HCT116 (cell line): ENCODE data around the gene CEACAM5. TPM values are rescaled to one million over a fixed set of nuclear protein-coding genes. Genes with fewer than 3 reads are reported as not detected.

Source experiments
- ATAC-seq: fragments of 200-7000 bp; cut with Tn5 transposase; 2 replicates; pipeline ENCODE4 v1.9.1; 2020; ENCODE audit warnings: mild to moderate bottlenecking, moderate library complexity
- BruUV-seq: library from RNA; stranded (reverse); fragments of 400-500 nt; replicated peaks from 2 replicates; lab custom pipeline; 2021; lab: Mats Ljungman, UMichigan
- CTCF ChIA-PET: fragments of 300-600 bp; sonication (Branson Sonifier 250); formaldehyde crosslinking; loops from one replicate; lab custom pipeline; 2021; ENCODE audit warnings: antibody characterized with exemption; lab: Charles Lee
- POLR2A ChIA-PET: fragments of 300-600, 350-600 bp; sonication (Branson Sonifier 250); formaldehyde crosslinking; loops from one replicate; lab custom pipeline; 2021; ENCODE audit warnings: antibody characterized with exemption; lab: Charles Lee
- RAD21 ChIA-PET, 2 experiments: fragments of 300-600 bp; sonication (Branson Sonifier 250); formaldehyde crosslinking; loops; one replicate each; lab custom pipeline; 2023; ENCODE audit warnings: low total read pairs in 2 of 2; ENCODE audit not compliant: uncharacterized antibody in 2 of 2, unreplicated experiment in 2 of 2, low non-redundant PET in 1 of 2; lab: Charles Lee
- DNase-seq: peaks from one replicate; pipeline ENCODE4 v3.0.0-alpha.2; 2010; ENCODE audit warnings: low read depth, low spot score
- H2AFZ ChIP-seq: fragments of 200-600 bp; shearing (Covaris generic), sonication (generic); 2 replicates; pipeline ENCODE4 v1.6.1; 2017; ENCODE audit warnings: low read depth, mixed run types, mixed read lengths, antibody characterized with exemption, low read length; ENCODE audit not compliant: poor library complexity, severe bottlenecking
- H3K27ac ChIP-seq: 2 replicates; pipeline ENCODE4 v1.5.1; 2012; ENCODE audit warnings: low read depth, low read length
- H3K27me3 ChIP-seq: fragments of 200-600 bp; sonication (generic); 2 replicates; pipeline ENCODE4 v1.6.1; 2016; ENCODE audit warnings: mixed run types, low read length, mixed read lengths; ENCODE audit not compliant: insufficient read depth
- H3K36me3 ChIP-seq, 2 experiments: fragments of 200-500 bp in 1 of 2; fragments of 200-600 bp in 1 of 2; sonication (Bioruptor generic) in 1 of 2; sonication (generic) in 1 of 2; 2 replicates each; pipeline versions ENCODE4 v1.5.1 to v1.6.1; 2014 to 2016; ENCODE audit warnings: low read length in 2 of 2, inconsistent platforms in 1 of 2, mixed read lengths in 1 of 2, mixed run types in 1 of 2; ENCODE audit not compliant: insufficient read depth in 2 of 2, control insufficient read depth in 1 of 2
- H3K4me1 ChIP-seq, 2 experiments: fragments of 200-600 bp in 1 of 2; sonication (generic) in 1 of 2; 2 replicates each; pipeline versions ENCODE4 v1.5.1 to v1.6.1; 2012 to 2017; ENCODE audit warnings: low read length in 2 of 2, inconsistent platforms in 1 of 2, mild to moderate bottlenecking in 1 of 2, mixed read lengths in 1 of 2, mixed run types in 1 of 2, moderate library complexity in 1 of 2; ENCODE audit not compliant: insufficient read depth in 2 of 2, control insufficient read depth in 1 of 2
- H3K4me2 ChIP-seq: fragments of 200-600 bp; sonication (generic); 2 replicates; pipeline ENCODE4 v1.6.1; 2017; ENCODE audit warnings: mixed run types, low read length, mixed read lengths
- H3K4me3 ChIP-seq, 2 experiments: fragments of 200-600 bp in 1 of 2; sonication (generic) in 1 of 2; replicated peaks in 1 of 2; 2 replicates each; pipeline ENCODE4 v1.5.1; 2011 to 2016; ENCODE audit warnings: low read length in 2 of 2, control low read depth in 1 of 2, low read depth in 1 of 2, mild to moderate bottlenecking in 1 of 2, mixed read lengths in 1 of 2, mixed run types in 1 of 2
- H3K79me2 ChIP-seq: fragments of 200-600 bp; sonication (generic); 2 replicates; pipeline ENCODE4 v1.6.1; 2017; ENCODE audit warnings: mild to moderate bottlenecking, mixed run types, low read length, moderate library complexity, mixed read lengths; ENCODE audit not compliant: insufficient read depth
- H3K9ac ChIP-seq: fragments of 200-600 bp; sonication (generic); 2 replicates; pipeline ENCODE4 v1.6.1; 2016; ENCODE audit warnings: low read length, mixed read lengths
- H3K9me2 ChIP-seq: fragments of 200-600 bp; sonication (generic), shearing (Covaris generic); 2 replicates; pipeline ENCODE4 v1.6.1; 2017; ENCODE audit warnings: mixed run types, mild to moderate bottlenecking, moderate library complexity; ENCODE audit not compliant: insufficient read depth
- H3K9me3 ChIP-seq, 2 experiments: fragments of 200-500 bp in 1 of 2; fragments of 200-600 bp in 1 of 2; sonication (Bioruptor generic) in 1 of 2; sonication (generic) in 1 of 2; 2 replicates each; pipeline ENCODE4 v1.6.1; 2014 to 2017; ENCODE audit warnings: low read length in 2 of 2, mixed read lengths in 2 of 2, inconsistent platforms in 1 of 2, low read depth in 1 of 2, mild to moderate bottlenecking in 1 of 2, mixed run types in 1 of 2, moderate library complexity in 1 of 2; ENCODE audit not compliant: control insufficient read depth in 1 of 2, insufficient read depth in 1 of 2
- H4K20me1 ChIP-seq: fragments of 200-600 bp; sonication (generic), shearing (Covaris generic); 2 replicates; pipeline ENCODE4 v1.6.1; 2017; ENCODE audit warnings: mixed run types, mild to moderate bottlenecking, moderate library complexity; ENCODE audit not compliant: insufficient read depth
- ATF3 ChIP-seq: IDR thresholded peaks from 2 replicates; pipeline ENCODE4 v1.6.1; 2012
- CBX3 ChIP-seq: IDR thresholded peaks from 2 replicates; pipeline ENCODE4 v1.6.1; 2012; ENCODE audit warnings: low read depth
- CEBPB ChIP-seq: IDR thresholded peaks from 2 replicates; pipeline ENCODE4 v1.6.1; 2012; ENCODE audit warnings: low read depth
- EGR1 ChIP-seq: IDR thresholded peaks from 2 replicates; pipeline ENCODE4 v1.6.1; 2012; ENCODE audit warnings: low read depth
- ELF1 ChIP-seq: IDR thresholded peaks from 2 replicates; pipeline ENCODE4 v1.6.1; 2012; ENCODE audit warnings: low read depth, borderline replicate concordance
- EZH2phosphoT487 ChIP-seq: fragments of 200-600 bp; IDR thresholded peaks from 2 replicates; pipeline ENCODE4 v1.6.1; 2018; ENCODE audit warnings: antibody characterized with exemption, borderline replicate concordance
- FOSL1 ChIP-seq: IDR thresholded peaks from 2 replicates; pipeline ENCODE4 v1.6.1; 2012; ENCODE audit warnings: low read depth
- JUND ChIP-seq: IDR thresholded peaks from 2 replicates; pipeline ENCODE4 v1.6.1; 2012
- POLR2A ChIP-seq: IDR thresholded peaks from 2 replicates; pipeline ENCODE4 v1.7.0; 2011; ENCODE audit warnings: borderline replicate concordance; ENCODE audit not compliant: insufficient read depth, insufficient read length; ENCODE audit errors: extremely low read depth
- POLR2AphosphoS5 ChIP-seq: IDR thresholded peaks from 2 replicates; pipeline ENCODE4 v1.6.1; 2011; ENCODE audit warnings: mild to moderate bottlenecking, low read depth, low read length, moderate library complexity
- RAD21 ChIP-seq: IDR thresholded peaks from 2 replicates; pipeline ENCODE4 v1.6.1; 2012; ENCODE audit warnings: low read depth, mild to moderate bottlenecking
- SIN3A ChIP-seq: IDR thresholded peaks from 2 replicates; pipeline ENCODE4 v1.6.1; 2012; ENCODE audit warnings: low read depth
- TCF7L2 ChIP-seq: IDR thresholded peaks from 2 replicates; pipeline ENCODE4 v1.7.0; 2011; ENCODE audit warnings: borderline replicate concordance, inconsistent platforms; ENCODE audit not compliant: insufficient read depth, insufficient read length; ENCODE audit errors: extremely low read depth
- ZFX ChIP-seq: fragments of 450-650 bp; IDR thresholded peaks from 2 replicates; pipeline ENCODE4 v1.6.1; 2017
- ZNF274 ChIP-seq: fragments of 200-500 bp; sonication (Bioruptor generic); IDR thresholded peaks from 2 replicates; pipeline ENCODE4 v1.6.1; 2014; ENCODE audit warnings: mild to moderate bottlenecking, low read depth, low read length, inconsistent platforms
- intact Hi-C: fragments of 100-400 bp; cut with micrococcal nuclease; formaldehyde crosslinking; loops from 2 replicates; pipeline ENCODE4 v1.10.0; 2022
- total RNA-seq: library from RNA; stranded (reverse); gene quantifications from one replicate; pipeline ENCODE4 v1.2.1, GENCODE V29; 2021; ENCODE audit not compliant: unreplicated experiment
- TF ChIP-seq, protein P1 (sequence below): IDR thresholded peaks from 2 replicates; pipeline ENCODE4 v1.6.1; 2012

CEACAM5 gene
- total RNA-seq, 1 experiment from 2014 or later: 0.22 TPM

DNA sequence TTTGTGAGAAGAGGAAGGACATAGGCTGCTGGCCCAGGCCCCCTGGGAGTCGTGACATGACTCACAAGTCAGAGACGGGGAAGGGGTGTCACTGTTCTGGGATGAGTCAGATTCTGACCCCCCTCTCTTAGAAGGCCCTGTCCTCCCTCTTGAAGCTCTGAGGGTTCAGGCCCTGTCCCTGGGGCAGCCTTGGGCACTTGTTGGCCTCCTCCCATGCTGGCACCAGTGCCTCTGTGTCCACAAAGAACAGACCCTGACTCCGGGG, 17.7 kb upstream of the CEACAM5 start:
- no peak for DNase-seq
- H3K27ac ChIP-seq: no peak overlapping the region
- no peaks in the 10 kb centered on the region for H3K9me3 ChIP-seq
- no peak for TF ChIP-seq EGR1
- TF ChIP-seq, protein P1, sequence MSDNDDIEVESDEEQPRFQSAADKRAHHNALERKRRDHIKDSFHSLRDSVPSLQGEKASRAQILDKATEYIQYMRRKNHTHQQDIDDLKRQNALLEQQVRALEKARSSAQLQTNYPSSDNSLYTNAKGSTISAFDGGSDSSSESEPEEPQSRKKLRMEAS: no peak
- no peak for TF ChIP-seq RAD21
- TF ChIP-seq ZNF274: no peak
- TF ChIP-seq ATF3: no peak
- no peak for TF ChIP-seq JUND
- TF ChIP-seq SIN3A: no peak
- TF ChIP-seq EZH2phosphoT487: no peak
- TF ChIP-seq TCF7L2: no peak
- TF ChIP-seq FOSL1: no peak
- no peak for TF ChIP-seq CEBPB
- no peak for TF ChIP-seq ZFX
- TF ChIP-seq POLR2A: no peak
- TF ChIP-seq CBX3: no peak
- TF ChIP-seq POLR2AphosphoS5: no peak
- no peak for TF ChIP-seq ELF1
- TF ChIP-seq, all 23 proteins: peak for 0
- H3K4me3 ChIP-seq: no peak overlapping the region
- CTCF ChIA-PET: interaction anchor here (0.5 to 5.6 kb wide), 10 partner anchors 8 to 126 kb away, joined by 3 to 37 read pairs (median 6); partner anchors contain the start of gene CEACAM6
- H3K4me2 ChIP-seq: no peak overlapping the region
- no peaks in the 10 kb centered on the region for H3K36me3 ChIP-seq
- H3K79me2 ChIP-seq: no peaks in the 10 kb centered on the region
- H3K4me1 ChIP-seq: peaks cover 0 to 5% of the 10 kb centered on the region in 2 experiments; a peak in 1 of 4 replicates
- peaks cover 45% of the 10 kb centered on the region for H3K27me3 ChIP-seq
- intact Hi-C loops: loop anchor here (5.0 kb wide), 1 partner anchor 48 kb away; no protein-coding TSS in a partner anchor
- H4K20me1 ChIP-seq: no peaks in the 10 kb centered on the region
- BruUV-seq: no TSS peak
- ATAC-seq: no peak
- H2AFZ ChIP-seq: no peak overlapping the region
- POLR2A ChIA-PET: no interaction called here
- no peak overlapping the region for H3K9ac ChIP-seq
- RAD21 ChIA-PET: no interaction called here
- no peaks in the 10 kb centered on the region for H3K9me2 ChIP-seq
